Mucosa of descending colon (tissue), 3 donors: ENCODE measurements around the gene SLC5A3. TPM values are rescaled to one million over a fixed set of nuclear protein-coding genes. Genes with fewer than 3 reads are reported as not detected.

ENCODE experiments used
- ATAC-seq: fragments of 200-7000 bp; cut with Tn5 transposase; one replicate; pipeline ENCODE4 v1.9.1; 2020; ENCODE audit warnings: mild to moderate bottlenecking, moderate library complexity
- DNase-seq, 3 donors: peaks; one replicate each; pipeline ENCODE4 v3.0.0-alpha.2; 2020
- H3K36me3 ChIP-seq: fragments of 200-600 bp; one replicate; pipeline ENCODE4 v1.8.0; 2021; ENCODE audit warnings: low read depth, mild to moderate bottlenecking
- H3K4me1 ChIP-seq: fragments of 200-600 bp; one replicate; pipeline ENCODE4 v1.8.0; 2021; ENCODE audit warnings: low read depth, mild to moderate bottlenecking
- H3K4me3 ChIP-seq: fragments of 200-600 bp; one replicate; pipeline ENCODE4 v1.8.0; 2021; ENCODE audit warnings: mild to moderate bottlenecking
- H3K9me3 ChIP-seq: fragments of 200-600 bp; one replicate; pipeline ENCODE4 v1.8.0; 2021; ENCODE audit warnings: mild to moderate bottlenecking
- intact Hi-C, 2 donors: fragments of 100-400 bp; cut with DNase I in 1 of 2; cut with micrococcal nuclease in 1 of 2; formaldehyde crosslinking; loops; one replicate each; pipeline versions ENCODE4 v1.11.0 to v1.11.1; 2022; cut with DNase I, micrococcal nuclease
- total RNA-seq, 3 donors: library from RNA; stranded (reverse); fragmentation: NEBNext Ultra II Directional in 2 of 3; extraction: Animal tissue kit (Norgen Biotek cat#: 25700) in 2 of 3; gene quantifications; one replicate each; pipeline versions ENCODE4 v1.2.1 to v1.2.4, GENCODE V29; 2021 to 2023
- TF ChIP-seq, protein P1 (sequence below): fragments of 200-600 bp; IDR thresholded peaks from one replicate; pipeline ENCODE4 v1.8.0; 2022; ENCODE audit warnings: antibody characterized with exemption, mild to moderate bottlenecking
- donor health status: DM: no; HTN: no; CAD: no; lungs with moderate emphysema.
- donor health status: DM: no; HTN: no; CAD: no.
- donor health status: DM: no; HTN: yes; CAD: no.

The SLC5A3 gene
- total RNA-seq, 3 donors from 2014 or later: 16.5 to 39.3 (median 19.9) TPM

DNA sequence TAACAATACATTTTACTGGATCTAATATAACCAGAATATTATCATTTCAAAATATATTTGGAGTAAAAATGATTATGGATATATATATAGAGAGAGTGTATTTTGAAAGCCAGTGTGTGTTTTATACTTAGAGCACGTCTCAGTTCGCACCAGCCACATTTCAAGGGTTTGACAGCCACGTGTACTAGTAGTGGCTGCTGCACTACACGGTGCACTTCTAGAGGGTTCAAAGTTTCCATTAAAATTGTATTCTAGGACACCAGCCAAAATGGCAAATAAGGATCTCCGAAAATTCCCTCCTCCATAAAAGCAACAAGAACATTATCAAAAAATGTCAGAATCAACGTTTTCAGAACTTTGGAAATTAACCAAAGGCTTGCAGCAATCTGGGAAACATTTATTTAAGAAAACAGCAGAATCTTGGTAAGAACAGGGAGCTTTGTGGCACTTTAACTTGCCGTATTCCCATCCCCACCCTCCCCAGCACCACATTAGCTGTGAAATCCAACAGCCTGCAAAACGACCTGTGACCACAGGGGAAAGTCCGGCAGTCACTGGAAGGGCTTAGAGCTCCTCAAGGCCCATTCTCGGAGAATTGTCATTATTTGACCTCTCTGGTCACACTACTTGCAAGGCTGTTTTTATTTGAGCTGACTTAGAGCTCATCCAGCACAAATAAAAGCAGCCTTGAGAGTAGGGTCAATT is 33.5 kb upstream of the SLC5A3 start:
- no peak for DNase-seq
- Histone ChIP-seq H3K9me3 (no peaks in the 10 kb centered on the region), H3K4me3 (no peak overlapping the region), H3K36me3 (no peaks in the 10 kb centered on the region), H3K4me1 (no peaks in the 10 kb centered on the region)
- TF ChIP-seq, protein P1, sequence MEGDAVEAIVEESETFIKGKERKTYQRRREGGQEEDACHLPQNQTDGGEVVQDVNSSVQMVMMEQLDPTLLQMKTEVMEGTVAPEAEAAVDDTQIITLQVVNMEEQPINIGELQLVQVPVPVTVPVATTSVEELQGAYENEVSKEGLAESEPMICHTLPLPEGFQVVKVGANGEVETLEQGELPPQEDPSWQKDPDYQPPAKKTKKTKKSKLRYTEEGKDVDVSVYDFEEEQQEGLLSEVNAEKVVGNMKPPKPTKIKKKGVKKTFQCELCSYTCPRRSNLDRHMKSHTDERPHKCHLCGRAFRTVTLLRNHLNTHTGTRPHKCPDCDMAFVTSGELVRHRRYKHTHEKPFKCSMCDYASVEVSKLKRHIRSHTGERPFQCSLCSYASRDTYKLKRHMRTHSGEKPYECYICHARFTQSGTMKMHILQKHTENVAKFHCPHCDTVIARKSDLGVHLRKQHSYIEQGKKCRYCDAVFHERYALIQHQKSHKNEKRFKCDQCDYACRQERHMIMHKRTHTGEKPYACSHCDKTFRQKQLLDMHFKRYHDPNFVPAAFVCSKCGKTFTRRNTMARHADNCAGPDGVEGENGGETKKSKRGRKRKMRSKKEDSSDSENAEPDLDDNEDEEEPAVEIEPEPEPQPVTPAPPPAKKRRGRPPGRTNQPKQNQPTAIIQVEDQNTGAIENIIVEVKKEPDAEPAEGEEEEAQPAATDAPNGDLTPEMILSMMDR: no peak
- intact Hi-C loops: no loop called here
- ATAC-seq: no peak

DNA sequence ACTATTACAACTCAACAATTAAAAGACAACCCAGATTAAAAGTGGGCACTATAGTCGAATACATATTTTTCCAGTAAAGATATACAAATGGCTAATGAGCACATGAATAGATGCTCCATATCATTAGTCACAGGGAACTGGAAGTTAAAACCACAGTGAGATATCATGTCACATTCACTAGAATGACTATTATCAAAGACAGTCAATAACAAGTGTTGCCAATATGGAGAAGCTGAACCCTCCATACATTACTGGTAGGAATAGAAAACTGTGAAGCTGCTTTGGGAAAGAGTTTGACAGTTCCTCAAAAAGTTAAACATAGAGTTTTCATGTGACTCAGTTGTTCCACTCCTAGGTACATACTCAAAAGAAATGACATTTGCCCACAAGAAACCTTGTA is 30.6 kb upstream of the SLC5A3 start:
- intact Hi-C loops: no loop called here
- no peak for ATAC-seq
- Histone ChIP-seq H3K4me3 (no peak overlapping the region), H3K4me1 (no peaks in the 10 kb centered on the region), H3K36me3 (no peaks in the 10 kb centered on the region), H3K9me3 (no peaks in the 10 kb centered on the region)
- no peak for DNase-seq
- TF ChIP-seq, protein P1: no peak

- Histone ChIP-seq H3K4me3 (no peak overlapping the region), H3K4me1 (no peaks in the 10 kb centered on the region), H3K9me3 (no peaks in the 10 kb centered on the region), H3K36me3 (no peaks in the 10 kb centered on the region)
- ATAC-seq (no peak), DNase-seq (no peak)
- TF ChIP-seq, protein P1: no peak
- intact Hi-C loops: no loop called here
Observed at GRCh38 chr21:34043333-34043732, 30.0 kb upstream of the SLC5A3 start.

GRCh38 chr21:34046917-34047316 is 26.5 kb upstream of the SLC5A3 start:
- Histone ChIP-seq H3K36me3 (no peaks in the 10 kb centered on the region), H3K9me3 (no peaks in the 10 kb centered on the region), H3K4me3 (no peak overlapping the region), H3K4me1 (no peaks in the 10 kb centered on the region)
- ATAC-seq: no peak
- no peak for DNase-seq
- intact Hi-C loops: no loop called here
- TF ChIP-seq, protein P1: no peak

GRCh38 chr21:34047835-34048234 is 25.5 kb upstream of the SLC5A3 start:
- DNase-seq: no peak
- no peaks in the 10 kb centered on the region for H3K4me1 ChIP-seq
- TF ChIP-seq, protein P1: no peak
- no peaks in the 10 kb centered on the region for H3K36me3 ChIP-seq
- intact Hi-C loops: no loop called here
- H3K9me3 ChIP-seq: no peaks in the 10 kb centered on the region
- no peak overlapping the region for H3K4me3 ChIP-seq
- no peak for ATAC-seq

- intact Hi-C loops: no loop called here
- H3K36me3 ChIP-seq: peaks cover 2% of the 10 kb centered on the region
- no peaks in the 10 kb centered on the region for H3K9me3 ChIP-seq
- ATAC-seq: no peak
- TF ChIP-seq, protein P1: no peak
- DNase-seq: no peak
- no peak overlapping the region for H3K4me3 ChIP-seq
- H3K4me1 ChIP-seq: peaks cover 10% of the 10 kb centered on the region
Observed at GRCh38 chr21:34052171-34052570, 21.2 kb upstream of the SLC5A3 start.
